Ramos (cell line): ENCODE results near the gene DAND5.

Experiments
- in situ Hi-C: fragments of 300-500 bp; cut with MboI; formaldehyde crosslinking; loops from one replicate; pipeline ENCODE4 v1.14.3; 2022; ENCODE audit warnings: low sequenced_read_pairs; ENCODE audit not compliant: unreplicated experiment

The DAND5 gene

GRCh38 chr19:13018035-13018914 is 48.9 kb downstream of the DAND5 start:
- in situ Hi-C loops = no loop called here

- in situ Hi-C loops = no loop called here
These were observed 50.0 kb downstream of the DAND5 start for GRCh38 chr19:13019332-13019731.

- in situ Hi-C loops = no loop called here
These were observed 50.6 kb downstream of the DAND5 start for GRCh38 chr19:13020002-13020414.

GRCh38 chr19:13022111-13022858 is 52.9 kb downstream of the DAND5 start:
- in situ Hi-C loops = no loop called here

GRCh38 chr19:13022859-13023636 is 53.7 kb downstream of the DAND5 start:
- in situ Hi-C loops = no loop called here

GRCh38 chr19:13023656-13024055 is 54.3 kb downstream of the DAND5 start:
- in situ Hi-C loops = no loop called here
